GM12891 (cell line): ENCODE results near the gene ARIH1.

Experiments used
- POLR2A ChIP-seq: IDR thresholded peaks from 2 replicates; pipeline ENCODE4 v1.6.1; 2011; ENCODE audit warnings: low read depth, low read length, control low read depth
- POLR2AphosphoS5 ChIP-seq: IDR thresholded peaks from 2 replicates; pipeline ENCODE4 v1.6.1; 2011; ENCODE audit warnings: low read depth, low read length, control low read depth
- POU2F2 ChIP-seq: IDR thresholded peaks from 2 replicates; pipeline ENCODE4 v1.6.1; 2011; ENCODE audit warnings: low read depth, mild to moderate bottlenecking, control low read depth, low read length, moderate library complexity

- no peak for TF ChIP-seq POLR2A
- TF ChIP-seq POLR2AphosphoS5, result no peak
- TF ChIP-seq POU2F2, result no peak
Observed at GRCh38 chr15:72609862-72610261, 135.7 kb downstream of the ARIH1 start.
